GM12878 (cell line): Measurements from ENCODE around the gene FBXW8.

Experiments
- BHLHE40 ChIP-seq, 2 experiments: fragments of 450-650 bp in 1 of 2; IDR thresholded peaks; 2 replicates each; pipeline ENCODE4 v1.6.1; 2011 to 2017; ENCODE audit warnings: low read depth in 2 of 2, borderline replicate concordance in 1 of 2, improper control_type of control experiment in 1 of 2, low read length in 1 of 2, mild to moderate bottlenecking in 1 of 2
- ESRRA ChIP-seq: IDR thresholded peaks from 2 replicates; pipeline ENCODE4 v1.6.1; 2012; ENCODE audit warnings: mild to moderate bottlenecking, low read length, improper control_type of control experiment
- HCFC1 ChIP-seq: fragments of 150-350 bp; IDR thresholded peaks from 2 replicates; pipeline ENCODE4 v1.6.1; 2014; ENCODE audit warnings: low read length
- POLR2AphosphoS2 ChIP-seq: IDR thresholded peaks from 2 replicates; pipeline ENCODE4 v1.6.1; 2011; ENCODE audit warnings: low read depth, mild to moderate bottlenecking, low read length, improper control_type of control experiment, moderate library complexity
- RAD21 ChIP-seq: IDR thresholded peaks from 2 replicates; pipeline ENCODE4 v1.6.1; 2011; ENCODE audit warnings: mild to moderate bottlenecking, low read depth, low read length, moderate library complexity; ENCODE audit not compliant: insufficient read depth
- TCF12 ChIP-seq: IDR thresholded peaks from 2 replicates; pipeline ENCODE4 v1.6.1; 2011; ENCODE audit warnings: low read depth, mild to moderate bottlenecking, low read length
- ZNF274 ChIP-seq: IDR thresholded peaks from one replicate; pipeline ENCODE4 v1.8.0; 2011; ENCODE audit not compliant: insufficient read length, insufficient read depth
- TF ChIP-seq, protein P1 (sequence below): IDR thresholded peaks from 2 replicates; pipeline ENCODE4 v1.6.1; 2011; ENCODE audit warnings: mild to moderate bottlenecking, low read depth, low read length, moderate library complexity; ENCODE audit not compliant: insufficient replicate concordance
- TF ChIP-seq, protein P2 (sequence below): fragments of 450-650 bp; IDR thresholded peaks from 2 replicates; pipeline ENCODE4 v1.6.1; 2016; ENCODE audit warnings: mild to moderate bottlenecking, moderate library complexity, borderline replicate concordance
- TF ChIP-seq, protein P3 (sequence below), 3 experiments: IDR thresholded peaks in 2 of 3; conservative IDR thresholded peaks in 1 of 3; 2 replicates each; pipeline ENCODE4 v1.5.1; 2011; ENCODE audit warnings: low read depth in 3 of 3, low read length in 3 of 3, mild to moderate bottlenecking in 3 of 3, control low read depth in 2 of 3, moderate library complexity in 2 of 3, inconsistent platforms in 1 of 3, mixed read lengths in 1 of 3; ENCODE audit not compliant: control insufficient read depth in 2 of 3, insufficient read depth in 1 of 3; ENCODE audit errors: extremely low read depth in 1 of 3

- TF ChIP-seq TCF12 = no peak
- TF ChIP-seq BHLHE40 (IDR thresholded peaks at IDR 0.05; ENCODE audit: borderline replicate concordance in 1 of 2, low read depth in 2 of 2, low read length in 1 of 2) = no peak
- no peak for TF ChIP-seq POLR2AphosphoS2
- TF ChIP-seq, protein P1, sequence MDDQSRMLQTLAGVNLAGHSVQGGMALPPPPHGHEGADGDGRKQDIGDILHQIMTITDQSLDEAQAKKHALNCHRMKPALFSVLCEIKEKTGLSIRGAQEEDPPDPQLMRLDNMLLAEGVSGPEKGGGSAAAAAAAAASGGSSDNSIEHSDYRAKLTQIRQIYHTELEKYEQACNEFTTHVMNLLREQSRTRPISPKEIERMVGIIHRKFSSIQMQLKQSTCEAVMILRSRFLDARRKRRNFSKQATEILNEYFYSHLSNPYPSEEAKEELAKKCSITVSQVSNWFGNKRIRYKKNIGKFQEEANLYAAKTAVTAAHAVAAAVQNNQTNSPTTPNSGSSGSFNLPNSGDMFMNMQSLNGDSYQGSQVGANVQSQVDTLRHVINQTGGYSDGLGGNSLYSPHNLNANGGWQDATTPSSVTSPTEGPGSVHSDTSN = no peak
- TF ChIP-seq HCFC1 = no peak
- TF ChIP-seq ESRRA = no peak
- TF ChIP-seq, protein P2, sequence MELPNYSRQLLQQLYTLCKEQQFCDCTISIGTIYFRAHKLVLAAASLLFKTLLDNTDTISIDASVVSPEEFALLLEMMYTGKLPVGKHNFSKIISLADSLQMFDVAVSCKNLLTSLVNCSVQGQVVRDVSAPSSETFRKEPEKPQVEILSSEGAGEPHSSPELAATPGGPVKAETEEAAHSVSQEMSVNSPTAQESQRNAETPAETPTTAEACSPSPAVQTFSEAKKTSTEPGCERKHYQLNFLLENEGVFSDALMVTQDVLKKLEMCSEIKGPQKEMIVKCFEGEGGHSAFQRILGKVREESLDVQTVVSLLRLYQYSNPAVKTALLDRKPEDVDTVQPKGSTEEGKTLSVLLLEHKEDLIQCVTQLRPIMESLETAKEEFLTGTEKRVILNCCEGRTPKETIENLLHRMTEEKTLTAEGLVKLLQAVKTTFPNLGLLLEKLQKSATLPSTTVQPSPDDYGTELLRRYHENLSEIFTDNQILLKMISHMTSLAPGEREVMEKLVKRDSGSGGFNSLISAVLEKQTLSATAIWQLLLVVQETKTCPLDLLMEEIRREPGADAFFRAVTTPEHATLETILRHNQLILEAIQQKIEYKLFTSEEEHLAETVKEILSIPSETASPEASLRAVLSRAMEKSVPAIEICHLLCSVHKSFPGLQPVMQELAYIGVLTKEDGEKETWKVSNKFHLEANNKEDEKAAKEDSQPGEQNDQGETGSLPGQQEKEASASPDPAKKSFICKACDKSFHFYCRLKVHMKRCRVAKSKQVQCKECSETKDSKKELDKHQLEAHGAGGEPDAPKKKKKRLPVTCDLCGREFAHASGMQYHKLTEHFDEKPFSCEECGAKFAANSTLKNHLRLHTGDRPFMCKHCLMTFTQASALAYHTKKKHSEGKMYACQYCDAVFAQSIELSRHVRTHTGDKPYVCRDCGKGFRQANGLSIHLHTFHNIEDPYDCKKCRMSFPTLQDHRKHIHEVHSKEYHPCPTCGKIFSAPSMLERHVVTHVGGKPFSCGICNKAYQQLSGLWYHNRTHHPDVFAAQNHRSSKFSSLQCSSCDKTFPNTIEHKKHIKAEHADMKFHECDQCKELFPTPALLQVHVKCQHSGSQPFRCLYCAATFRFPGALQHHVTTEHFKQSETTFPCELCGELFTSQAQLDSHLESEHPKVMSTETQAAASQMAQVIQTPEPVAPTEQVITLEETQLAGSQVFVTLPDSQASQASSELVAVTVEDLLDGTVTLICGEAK = no peak
- no peak for TF ChIP-seq ZNF274
- TF ChIP-seq, protein P3, sequence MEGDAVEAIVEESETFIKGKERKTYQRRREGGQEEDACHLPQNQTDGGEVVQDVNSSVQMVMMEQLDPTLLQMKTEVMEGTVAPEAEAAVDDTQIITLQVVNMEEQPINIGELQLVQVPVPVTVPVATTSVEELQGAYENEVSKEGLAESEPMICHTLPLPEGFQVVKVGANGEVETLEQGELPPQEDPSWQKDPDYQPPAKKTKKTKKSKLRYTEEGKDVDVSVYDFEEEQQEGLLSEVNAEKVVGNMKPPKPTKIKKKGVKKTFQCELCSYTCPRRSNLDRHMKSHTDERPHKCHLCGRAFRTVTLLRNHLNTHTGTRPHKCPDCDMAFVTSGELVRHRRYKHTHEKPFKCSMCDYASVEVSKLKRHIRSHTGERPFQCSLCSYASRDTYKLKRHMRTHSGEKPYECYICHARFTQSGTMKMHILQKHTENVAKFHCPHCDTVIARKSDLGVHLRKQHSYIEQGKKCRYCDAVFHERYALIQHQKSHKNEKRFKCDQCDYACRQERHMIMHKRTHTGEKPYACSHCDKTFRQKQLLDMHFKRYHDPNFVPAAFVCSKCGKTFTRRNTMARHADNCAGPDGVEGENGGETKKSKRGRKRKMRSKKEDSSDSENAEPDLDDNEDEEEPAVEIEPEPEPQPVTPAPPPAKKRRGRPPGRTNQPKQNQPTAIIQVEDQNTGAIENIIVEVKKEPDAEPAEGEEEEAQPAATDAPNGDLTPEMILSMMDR (IDR thresholded peaks at IDR 0.05 in 2 of 3, conservative IDR thresholded peaks at IDR 0.05 in 1 of 3; ENCODE audit: control insufficient read depth in 2 of 3, extremely low read depth in 1 of 3, insufficient read depth in 1 of 3, low read depth in 3 of 3, low read length in 3 of 3) = no peak
- no peak for TF ChIP-seq RAD21
Measured at GRCh38 chr12:117069926-117070900, 159.5 kb downstream of the FBXW8 start.
